Fibroblast of peridontal ligament (primary cell): Measurements from ENCODE around the gene NPY2R.

ENCODE experiments used
- DNase-seq: peaks from one replicate; pipeline ENCODE4 v3.0.0-alpha.2; 2010; ENCODE audit errors: extremely low read depth

The NPY2R gene

GRCh38 chr4:155249016-155249566 lies 40.7 kb downstream of the NPY2R start:
- no peak for DNase-seq

- no peak for DNase-seq
Measured at GRCh38 chr4:155252327-155252726, 43.9 kb downstream of the NPY2R start.

- no peak for DNase-seq
Measured at GRCh38 chr4:155263480-155263879, 55.0 kb downstream of the NPY2R start.

DNA sequence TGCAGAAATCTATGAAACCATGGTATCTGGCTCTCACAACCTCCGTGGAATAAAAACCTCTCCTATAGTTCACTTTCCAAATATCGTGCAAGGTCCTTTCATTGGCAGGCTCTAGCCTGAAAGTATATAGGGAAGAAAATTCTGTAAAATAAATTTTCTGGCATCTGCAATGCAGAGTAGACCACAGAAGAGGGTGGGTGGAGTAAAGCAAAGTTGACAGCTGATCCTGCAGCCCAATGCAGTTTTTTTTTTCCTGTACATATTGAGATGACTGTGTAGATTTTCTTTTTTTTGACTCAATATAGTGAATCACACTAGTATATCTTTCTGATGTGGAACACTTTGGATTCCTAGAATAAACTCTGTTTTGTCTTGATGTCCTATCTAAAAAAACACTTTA lies 56.7 kb downstream of the NPY2R start:
- DNase-seq: no peak
